ENCODE results near the gene CCT3. TPM values are rescaled to one million over a fixed set of nuclear protein-coding genes. Genes with fewer than 3 reads are reported as not detected.

Gene CCT3
- total and polyA plus RNA-seq, 2 experiments from 2014 or later, result 405 to 618 TPM

- H3K9me3 Mint-ChIP-seq, result 0 out of 3 replicates have a peak, but pooled peaks cover 3% of the 10 kb centered on the region
- H4K20me1 ChIP-seq (replicated peaks; ENCODE audit: insufficient read depth), result no peaks in the 10 kb centered on the region
- H3K4me1 Mint-ChIP-seq, result peaks cover 14% of the 10 kb centered on the region
- H3K27ac Mint-ChIP-seq, result no peak overlapping the region
- no peak overlapping the region for H3K27ac ChIP-seq (ENCODE audit: low read depth)
- H3K27me3 Mint-ChIP-seq (ENCODE audit: insufficient read depth, low read depth, poor library complexity), result no peaks in the 10 kb centered on the region
- ATAC-seq (no peak), DNase-seq (ENCODE audit: low spot score) (no peak)
- H2AFZ ChIP-seq, result no peak overlapping the region
- H3K27me3 ChIP-seq (ENCODE audit: insufficient read depth), result no peaks in the 10 kb centered on the region
- H3K9me2 ChIP-seq (ENCODE audit: insufficient read depth), result no peaks in the 10 kb centered on the region
- H3F3A ChIP-seq (replicated peaks; ENCODE audit: low read depth), result 0 out of 2 replicates have a peak, but pooled peaks cover 4% of the 10 kb centered on the region
- no peak overlapping the region for H3K4me3 ChIP-seq
- H3K36me3 ChIP-seq (ENCODE audit: insufficient read depth), result no peaks in the 10 kb centered on the region
- no peak for TF ChIP-seq EZH2phosphoT487 (IDR thresholded peaks at IDR 0.05; ENCODE audit: unreplicated experiment)
- no peak for TF ChIP-seq ZNF462 (CRISPR knock-in tag; IDR thresholded peaks at IDR 0.05)
- TF ChIP-seq CTCF (conservative IDR thresholded peaks at IDR 0.05; ENCODE audit: low read depth in 2 of 2), result no peak
- no peak for TF ChIP-seq REST (IDR thresholded peaks at IDR 0.05; ENCODE audit: unreplicated experiment)
- no peak for TF ChIP-seq JUNB (IDR thresholded peaks at IDR 0.05; ENCODE audit: unreplicated experiment)
- no peak for TF ChIP-seq CREB1 (CRISPR knock-in tag; IDR thresholded peaks at IDR 0.05; ENCODE audit: low read depth)
- no peak for TF ChIP-seq ZNF114 (CRISPR knock-in tag; IDR thresholded peaks at IDR 0.05)
- TF ChIP-seq ETS1 (IDR thresholded peaks at IDR 0.05), result no peak
- no peak for TF ChIP-seq STAT1 (IDR thresholded peaks at IDR 0.05; ENCODE audit: unreplicated experiment)
- no peak for TF ChIP-seq EZH2 (IDR thresholded peaks at IDR 0.05; ENCODE audit: low read depth, unreplicated experiment)
- no peak for TF ChIP-seq ZNF331 (CRISPR knock-in tag; IDR thresholded peaks at IDR 0.05; ENCODE audit: low read depth)
- TF ChIP-seq POLR2AphosphoS5 (IDR thresholded peaks at IDR 0.05; ENCODE audit: low read depth), result no peak
- no peak for TF ChIP-seq NANOG (IDR thresholded peaks at IDR 0.05; ENCODE audit: borderline replicate concordance)
- 0 out of 2 replicates have a peak, but pooled peaks cover 4% of the 10 kb centered on the region for H3K4me1 ChIP-seq (ENCODE audit: insufficient read depth)
- no peaks in the 10 kb centered on the region for H3K79me2 ChIP-seq (replicated peaks; ENCODE audit: insufficient read depth)
- no peaks in the 10 kb centered on the region for H3K36me3 Mint-ChIP-seq (ENCODE audit: low read depth)
- H3K4me3 Mint-ChIP-seq, result no peak overlapping the region
- H3K4me2 ChIP-seq, result no peak overlapping the region
Measured at GRCh38 chr1:156357977-156358376, 19.9 kb upstream of the CCT3 start.

Measured in GM23338 (cell line).